Stimulated activated CD4-positive, alpha-beta T cell treated with anti-CD3 and anti-CD28 coated beads, Interleukin-2, amount 100 ng/mL, for 24 hours (primary cell): ENCODE results near the gene TNIP1.

Experiments
- DNase-seq, 2 donors: peaks; one replicate each; pipeline ENCODE4 v3.0.0-alpha.2; 2020

The TNIP1 gene

GRCh38 chr5:151038412-151038745 is 42.5 kb downstream of the TNIP1 start:
- DNase-seq = no peak

GRCh38 chr5:151037561-151038411 is 43.0 kb downstream of the TNIP1 start:
- no peak for DNase-seq

- no peak for DNase-seq
These were observed 44.3 kb downstream of the TNIP1 start for GRCh38 chr5:151036556-151036955.

- DNase-seq = no peak
These were observed 46.1 kb downstream of the TNIP1 start for GRCh38 chr5:151034422-151035379.

GRCh38 chr5:151033217-151033934 is 47.5 kb downstream of the TNIP1 start:
- no peak for DNase-seq

GRCh38 chr5:151031554-151031953 is 49.3 kb downstream of the TNIP1 start:
- DNase-seq = no peak

GRCh38 chr5:151030379-151030778 is 50.5 kb downstream of the TNIP1 start:
- DNase-seq = no peak

GRCh38 chr5:151030056-151030336 is 50.8 kb downstream of the TNIP1 start:
- no peak for DNase-seq

GRCh38 chr5:151029179-151030055 is 51.4 kb downstream of the TNIP1 start:
- DNase-seq = no peak

- DNase-seq = no peak
These were observed 52.1 kb downstream of the TNIP1 start for GRCh38 chr5:151028717-151029116.

GRCh38 chr5:151027961-151028479 is 52.8 kb downstream of the TNIP1 start:
- DNase-seq = no peak

GRCh38 chr5:151026679-151027078 is 54.2 kb downstream of the TNIP1 start:
- DNase-seq = no peak

GRCh38 chr5:151026088-151026487 is 54.7 kb downstream of the TNIP1 start:
- DNase-seq = no peak

- no peak for DNase-seq
These were observed 55.6 kb downstream of the TNIP1 start for GRCh38 chr5:151025250-151025606.

- DNase-seq = no peak
These were observed 56.2 kb downstream of the TNIP1 start for GRCh38 chr5:151024440-151025249.

GRCh38 chr5:151023651-151024050 is 57.2 kb downstream of the TNIP1 start:
- DNase-seq = no peak

GRCh38 chr5:151023047-151023615 is 57.7 kb downstream of the TNIP1 start:
- no peak for DNase-seq

- no peak for DNase-seq
These were observed 58.3 kb downstream of the TNIP1 start for GRCh38 chr5:151022511-151023018.

GRCh38 chr5:151021746-151022145 is 59.1 kb downstream of the TNIP1 start:
- no peak for DNase-seq

- peak; percentile 37 to 53 for DNase-seq
These were observed 60.3 kb downstream of the TNIP1 start, which contains the start of gene GPX3 for GRCh38 chr5:151020304-151021110. Gene GPX3, plus strand, starts transcription at chr5:151020591. Its CDS starts 64 bp downstream, at chr5:151020655.
